Keratinocyte (primary cell): ENCODE results near the gene USB1. TPM values are rescaled to one million over a fixed set of nuclear protein-coding genes. Genes with fewer than 3 reads are reported as not detected.

Source experiments
- DNase-seq: peaks from one replicate; pipeline ENCODE4 v3.0.0-alpha.2; 2011; ENCODE audit warnings: low read depth, missing footprints, low spot score
- FAIRE-seq: peaks from 2 replicates; lab custom pipeline; 2011; peaks lifted over from hg19 to GRCh38; lab: Jason Lieb, UNC
- H2AFZ ChIP-seq: 2 replicates; pipeline ENCODE4 v1.6.0; 2012; ENCODE audit warnings: low read length, control low read depth, inconsistent platforms; ENCODE audit not compliant: control insufficient read depth
- H3K27ac ChIP-seq: 2 replicates; pipeline ENCODE4 v1.5.1; 2011; ENCODE audit warnings: low read length; ENCODE audit not compliant: control insufficient read depth, insufficient read depth
- H3K27me3 ChIP-seq: 3 replicates; pipeline ENCODE4 v1.6.0; 2011; ENCODE audit warnings: low read length; ENCODE audit not compliant: control insufficient read depth, insufficient read depth; ENCODE audit errors: extremely low read depth
- H3K36me3 ChIP-seq, 2 experiments: 2 replicates in 1 of 2; 3 replicates in 1 of 2; pipeline ENCODE4 v1.5.1; 2011; ENCODE audit warnings: low read length in 2 of 2, mild to moderate bottlenecking in 1 of 2; ENCODE audit not compliant: control insufficient read depth in 2 of 2, insufficient read depth in 2 of 2; ENCODE audit errors: extremely low read depth in 1 of 2
- H3K4me1 ChIP-seq: 3 replicates; pipeline ENCODE4 v1.5.1; 2011; ENCODE audit warnings: low read length; ENCODE audit not compliant: control insufficient read depth, insufficient read depth; ENCODE audit errors: extremely low read depth
- H3K4me2 ChIP-seq: 3 replicates; pipeline ENCODE4 v1.6.0; 2011; ENCODE audit warnings: low read depth, low read length; ENCODE audit not compliant: control insufficient read depth, insufficient read depth; ENCODE audit errors: extremely low read depth
- H3K4me3 ChIP-seq, 3 experiments: fragments of 200-600 bp in 1 of 3; sonication (generic) in 1 of 3; 2 replicates in 2 of 3; 3 replicates in 1 of 3; pipeline ENCODE4 v1.5.1; 2011 to 2016; ENCODE audit warnings: low read length in 3 of 3, mild to moderate bottlenecking in 3 of 3, control low read depth in 2 of 3, inconsistent platforms in 1 of 3, low read depth in 1 of 3, mixed read lengths in 1 of 3, mixed run types in 1 of 3, moderate library complexity in 1 of 3; ENCODE audit not compliant: control insufficient read depth in 2 of 3, insufficient read depth in 2 of 3; ENCODE audit errors: extremely low read depth in 1 of 3
- H3K79me2 ChIP-seq: 2 replicates; pipeline ENCODE4 v1.6.0; 2012; ENCODE audit warnings: low read length; ENCODE audit not compliant: control insufficient read depth, insufficient read depth
- H3K9ac ChIP-seq: 3 replicates; pipeline ENCODE4 v1.6.0; 2011; ENCODE audit warnings: low read length; ENCODE audit not compliant: control insufficient read depth, insufficient read depth; ENCODE audit errors: extremely low read depth
- H3K9me1 ChIP-seq: 3 replicates; pipeline ENCODE4 v1.6.0; 2011; ENCODE audit warnings: low read length; ENCODE audit not compliant: control insufficient read depth, insufficient read depth; ENCODE audit errors: extremely low read depth
- H3K9me3 ChIP-seq: 2 replicates; pipeline ENCODE4 v1.5.1; 2012; ENCODE audit warnings: low read depth, low read length; ENCODE audit not compliant: control insufficient read depth
- H4K20me1 ChIP-seq: 3 replicates; pipeline ENCODE4 v1.6.0; 2011; ENCODE audit warnings: low read length; ENCODE audit not compliant: control insufficient read depth, insufficient read depth; ENCODE audit errors: extremely low read depth
- CTCF ChIP-seq, 3 experiments: IDR thresholded peaks in 1 of 3; conservative IDR thresholded peaks in 1 of 3; optimal IDR thresholded peaks in 1 of 3; 2 replicates in 2 of 3; 3 replicates in 1 of 3; pipeline versions ENCODE3 to v1.5.1; 2011; ENCODE audit warnings: low read length in 3 of 3, mild to moderate bottlenecking in 3 of 3, moderate library complexity in 2 of 3, control low read depth in 1 of 3, inconsistent platforms in 1 of 3; ENCODE audit not compliant: insufficient read depth in 2 of 3; ENCODE audit errors: extremely low read depth in 1 of 3
- EZH2 ChIP-seq: IDR thresholded peaks from one replicate; pipeline ENCODE4 v1.6.1; 2012; ENCODE audit warnings: inconsistent platforms, mild to moderate bottlenecking, low read length, moderate library complexity
- dilution Hi-C: fragments of 300-500 bp; cut with MboI; formaldehyde crosslinking; loops from one replicate; pipeline ENCODE4 v1.7.0; 2020; ENCODE audit warnings: low sequenced_read_pairs; ENCODE audit not compliant: extremely low pct_ligation_motif_present
- polyA plus RNA-seq, 5 experiments: library from polyadenylated mRNA; depleted of rRNA in 3 of 5; stranded (reverse) in 3 of 5; stranded (forward) in 1 of 5; unstranded in 1 of 5; fragments of >200 nt; gene quantifications; 1 replicate in 1 of 5; 2 replicates in 3 of 5; 3 replicates in 1 of 5; pipeline versions ENCODE4 v1.2.1 to v1.2.3, GENCODE V29; 2011 to 2012; ENCODE audit warnings: missing spikeins in 2 of 5, low read depth in 1 of 5, low replicate concordance in 1 of 5

USB1 gene
- polyA plus RNA-seq, 1 donor (not counting 4 experiments of a cell fraction or from before 2014, with no cell fraction given), result 63.5 TPM

- no peak for DNase-seq
- dilution Hi-C loops, result no loop called here
- Histone ChIP-seq H3K9me1 (no peaks in the 10 kb centered on the region), H3K4me1 (no peaks in the 10 kb centered on the region), H4K20me1 (no peaks in the 10 kb centered on the region), H3K79me2 (no peaks in the 10 kb centered on the region), H3K4me3 (no peak overlapping the region), H3K4me2 (no peak overlapping the region), H2AFZ (no peak overlapping the region), H3K27ac (no peak overlapping the region), H3K36me3 (no peaks in the 10 kb centered on the region), H3K9me3 (no peaks in the 10 kb centered on the region), H3K9ac (no peak overlapping the region), H3K27me3 (peaks cover 5% of the 10 kb centered on the region)
- TF ChIP-seq EZH2, result no peak
- no peak for TF ChIP-seq CTCF (optimal IDR thresholded peaks at IDR 0.05 in 1 of 3, IDR thresholded peaks at IDR 0.05 in 1 of 3, conservative IDR thresholded peaks at IDR 0.05 in 1 of 3; ENCODE audit: extremely low read depth in 1 of 3, insufficient read depth in 2 of 3, low read length in 3 of 3)
- FAIRE-seq, result no peak
These were observed 31.6 kb upstream of the USB1 start for GRCh38 chr16:57969451-57970123.

- dilution Hi-C loops, result no loop called here
- no peak for FAIRE-seq
- H4K20me1 ChIP-seq, result no peaks in the 10 kb centered on the region
These were observed 30.9 kb upstream of the USB1 start for GRCh38 chr16:57970319-57970718.

More at GRCh38 chr16:57970319-57970718, 30.9 kb upstream of the USB1 start:
- Histone ChIP-seq H3K36me3 (no peaks in the 10 kb centered on the region), H3K9me3 (no peaks in the 10 kb centered on the region), H3K9ac (no peak overlapping the region), H3K27ac (no peak overlapping the region), H3K27me3 (peaks cover 5% of the 10 kb centered on the region), H3K4me2 (no peak overlapping the region), H3K4me1 (no peaks in the 10 kb centered on the region), H3K9me1 (no peaks in the 10 kb centered on the region), H2AFZ (no peak overlapping the region), H3K4me3 (no peak overlapping the region), H3K79me2 (no peaks in the 10 kb centered on the region)
- no peak for TF ChIP-seq EZH2
- TF ChIP-seq CTCF (optimal IDR thresholded peaks at IDR 0.05 in 1 of 3, IDR thresholded peaks at IDR 0.05 in 1 of 3, conservative IDR thresholded peaks at IDR 0.05 in 1 of 3; ENCODE audit: extremely low read depth in 1 of 3, insufficient read depth in 2 of 3, low read length in 3 of 3), result no peak
- DNase-seq, result no peak
